Fibroblast of lung (primary cell): ENCODE results near the gene PKP3. TPM values are rescaled to one million over a fixed set of nuclear protein-coding genes. Genes with fewer than 3 reads are reported as not detected.

Source experiments
- DNase-seq, 2 donors: peaks; one replicate each; pipeline versions ENCODE4 v3.0.0 to v3.0.0-alpha.2; 2010; ENCODE audit warnings: low read depth in 2 of 2
- H2AFZ ChIP-seq: 2 replicates; pipeline ENCODE4 v1.5.1; 2012; ENCODE audit warnings: low read length, control low read depth, inconsistent platforms
- H3K27ac ChIP-seq: 2 replicates; pipeline ENCODE4 v1.5.1; 2011; ENCODE audit warnings: low read length, control low read depth; ENCODE audit not compliant: insufficient read depth
- H3K27me3 ChIP-seq: 2 replicates; pipeline ENCODE4 v1.5.1; 2011; ENCODE audit warnings: mild to moderate bottlenecking, low read length; ENCODE audit not compliant: control insufficient read depth, insufficient read depth
- H3K36me3 ChIP-seq: 2 replicates; pipeline ENCODE4 v1.5.1; 2011; ENCODE audit warnings: low read length; ENCODE audit not compliant: control insufficient read depth, insufficient read depth
- H3K4me1 ChIP-seq: 2 replicates; pipeline ENCODE4 v1.5.1; 2011; ENCODE audit warnings: low read length; ENCODE audit not compliant: control insufficient read depth, insufficient read depth; ENCODE audit errors: extremely low read depth
- H3K4me2 ChIP-seq: 2 replicates; pipeline ENCODE4 v1.5.1; 2011; ENCODE audit warnings: low read length, control low read depth; ENCODE audit not compliant: insufficient read depth; ENCODE audit errors: extremely low read depth
- H3K4me3 ChIP-seq, 4 experiments: fragments of 200-600 bp in 1 of 4; sonication (generic) in 1 of 4; replicated peaks in 1 of 4; 2 replicates each; pipeline ENCODE4 v1.5.1; 2011 to 2016; ENCODE audit warnings: low read length in 4 of 4, low read depth in 3 of 4, mild to moderate bottlenecking in 3 of 4, control low read depth in 2 of 4, inconsistent platforms in 1 of 4, mixed read lengths in 1 of 4; ENCODE audit not compliant: insufficient read depth in 1 of 4; ENCODE audit errors: control extremely low read depth in 1 of 4
- H3K79me2 ChIP-seq: 2 replicates; pipeline ENCODE4 v1.5.1; 2012; ENCODE audit warnings: mild to moderate bottlenecking, low read length, inconsistent platforms; ENCODE audit not compliant: control insufficient read depth, insufficient read depth
- H3K9ac ChIP-seq: 2 replicates; pipeline ENCODE4 v1.5.1; 2011; ENCODE audit warnings: mild to moderate bottlenecking, low read length, control low read depth; ENCODE audit not compliant: insufficient read depth
- H3K9me3 ChIP-seq: 2 replicates; pipeline ENCODE4 v1.5.1; 2012; ENCODE audit warnings: low read depth, low read length; ENCODE audit not compliant: control insufficient read depth, insufficient read depth
- H4K20me1 ChIP-seq: 2 replicates; pipeline ENCODE4 v1.5.1; 2011; ENCODE audit warnings: low read length; ENCODE audit not compliant: control insufficient read depth, insufficient read depth; ENCODE audit errors: extremely low read depth
- CTCF ChIP-seq, 2 donors: IDR thresholded peaks in 1 of 2; conservative IDR thresholded peaks in 1 of 2; 1 replicate in 1 of 2; 2 replicates in 1 of 2; pipeline ENCODE4 v1.5.1; 2011 to 2012; ENCODE audit warnings: low read length in 2 of 2, control low read depth in 1 of 2, inconsistent platforms in 1 of 2, low read depth in 1 of 2, mild to moderate bottlenecking in 1 of 2
- EZH2 ChIP-seq: IDR thresholded peaks from 2 replicates; pipeline ENCODE4 v1.5.1; 2012; ENCODE audit warnings: low read length, control low read depth, mild to moderate bottlenecking; ENCODE audit errors: missing control alignments
- polyA plus RNA-seq, 2 donors: library from polyadenylated mRNA; depleted of rRNA in 1 of 2; stranded (reverse) in 1 of 2; unstranded in 1 of 2; fragments of >200 nt; gene quantifications; 2 replicates each; pipeline ENCODE4 v1.2.1, GENCODE V29; 2011 to 2012; ENCODE audit warnings: missing spikeins in 1 of 2
- total RNA-seq: library from RNA; depleted of rRNA; stranded (reverse); fragments of >200 nt; gene quantifications from 2 replicates; pipeline ENCODE4 v1.2.1, GENCODE V29; 2014

The PKP3 gene
- total and polyA plus RNA-seq, 2 donors (not counting 1 experiment from before 2014, with no cell fraction given), result 0.17 to 0.83 TPM

- no peak overlapping the region for H3K27ac ChIP-seq
- H3K27me3 ChIP-seq, result no peaks in the 10 kb centered on the region
- H3K9me3 ChIP-seq, result no peaks in the 10 kb centered on the region
- TF ChIP-seq EZH2 (no peak), CTCF (conservative IDR thresholded peaks at IDR 0.05 in 1 of 2, IDR thresholded peaks at IDR 0.05 in 1 of 2; ENCODE audit: low read depth in 1 of 2, low read length in 2 of 2) (no peak)
- no peak overlapping the region for H3K9ac ChIP-seq
- no peak for DNase-seq
- no peak overlapping the region for H3K4me2 ChIP-seq
- no peaks in the 10 kb centered on the region for H3K36me3 ChIP-seq
- no peak overlapping the region for H2AFZ ChIP-seq
- no peaks in the 10 kb centered on the region for H4K20me1 ChIP-seq
- no peaks in the 10 kb centered on the region for H3K4me1 ChIP-seq
- H3K4me3 ChIP-seq, result no peak overlapping the region
- H3K79me2 ChIP-seq, result no peaks in the 10 kb centered on the region
Observed at GRCh38 chr11:380491-380890, 13.5 kb upstream of the PKP3 start.

- H3K79me2 ChIP-seq, result no peaks in the 10 kb centered on the region
- no peak for DNase-seq
- H4K20me1 ChIP-seq, result no peaks in the 10 kb centered on the region
- H3K4me1 ChIP-seq, result no peaks in the 10 kb centered on the region
- no peaks in the 10 kb centered on the region for H3K9me3 ChIP-seq
- H2AFZ ChIP-seq, result no peak overlapping the region
- H3K4me3 ChIP-seq, result no peak overlapping the region
- H3K36me3 ChIP-seq, result no peaks in the 10 kb centered on the region
- H3K4me2 ChIP-seq, result no peak overlapping the region
- H3K27ac ChIP-seq, result no peak overlapping the region
- no peak for TF ChIP-seq CTCF (conservative IDR thresholded peaks at IDR 0.05 in 1 of 2, IDR thresholded peaks at IDR 0.05 in 1 of 2; ENCODE audit: low read depth in 1 of 2, low read length in 2 of 2)
- TF ChIP-seq EZH2, result no peak
- no peak overlapping the region for H3K9ac ChIP-seq
- no peaks in the 10 kb centered on the region for H3K27me3 ChIP-seq
Observed at GRCh38 chr11:380996-381395, 13.0 kb upstream of the PKP3 start.

GRCh38 chr11:381501-382072 lies 12.4 kb upstream of the PKP3 start:
- Histone ChIP-seq H3K27ac (no peak overlapping the region), H3K79me2 (no peaks in the 10 kb centered on the region), H3K27me3 (no peaks in the 10 kb centered on the region), H4K20me1 (no peaks in the 10 kb centered on the region), H3K9ac (no peak overlapping the region), H2AFZ (no peak overlapping the region), H3K4me1 (no peaks in the 10 kb centered on the region), H3K4me2 (no peak overlapping the region), H3K4me3 (no peak overlapping the region), H3K36me3 (no peaks in the 10 kb centered on the region), H3K9me3 (no peaks in the 10 kb centered on the region)
- no peak for DNase-seq
- TF ChIP-seq CTCF (conservative IDR thresholded peaks at IDR 0.05 in 1 of 2, IDR thresholded peaks at IDR 0.05 in 1 of 2; ENCODE audit: low read depth in 1 of 2, low read length in 2 of 2) (no peak), EZH2 (no peak)
